Left kidney (tissue), 2 donors: ENCODE data around the gene RFT1. TPM values are rescaled to one million over a fixed set of nuclear protein-coding genes. Genes with fewer than 3 reads are reported as not detected.
"Not testable (repeated sequence)": the region's sequence is repeated elsewhere in the genome, so short reads cannot be mapped to it uniquely, and the experiment has no call there.

Experiments used
- DNase-seq: peaks from one replicate; pipeline ENCODE4 v3.0.0-alpha.2; 2013
- polyA plus RNA-seq: library from polyadenylated mRNA; unstranded; fragments of 120-200 nt; gene quantifications from one replicate; pipeline ENCODE4 v1.2.1, GENCODE V29; 2013; ENCODE audit not compliant: insufficient read length

RFT1 gene
- polyA plus RNA-seq, 1 donor = 25.1 TPM

GRCh38 chr3:53164911-53165310, 34.7 kb upstream of the RFT1 start:
- DNase-seq = no peak

GRCh38 chr3:53163444-53164387, 33.5 kb upstream of the RFT1 start:
- DNase-seq = no peak

- no peak for DNase-seq
These were observed 32.6 kb upstream of the RFT1 start for GRCh38 chr3:53162672-53163443.

GRCh38 chr3:53161820-53162671, 31.8 kb upstream of the RFT1 start:
- DNase-seq = no peak

- no peak for DNase-seq
These were observed 31.2 kb upstream of the RFT1 start for GRCh38 chr3:53161450-53161819.

DNA sequence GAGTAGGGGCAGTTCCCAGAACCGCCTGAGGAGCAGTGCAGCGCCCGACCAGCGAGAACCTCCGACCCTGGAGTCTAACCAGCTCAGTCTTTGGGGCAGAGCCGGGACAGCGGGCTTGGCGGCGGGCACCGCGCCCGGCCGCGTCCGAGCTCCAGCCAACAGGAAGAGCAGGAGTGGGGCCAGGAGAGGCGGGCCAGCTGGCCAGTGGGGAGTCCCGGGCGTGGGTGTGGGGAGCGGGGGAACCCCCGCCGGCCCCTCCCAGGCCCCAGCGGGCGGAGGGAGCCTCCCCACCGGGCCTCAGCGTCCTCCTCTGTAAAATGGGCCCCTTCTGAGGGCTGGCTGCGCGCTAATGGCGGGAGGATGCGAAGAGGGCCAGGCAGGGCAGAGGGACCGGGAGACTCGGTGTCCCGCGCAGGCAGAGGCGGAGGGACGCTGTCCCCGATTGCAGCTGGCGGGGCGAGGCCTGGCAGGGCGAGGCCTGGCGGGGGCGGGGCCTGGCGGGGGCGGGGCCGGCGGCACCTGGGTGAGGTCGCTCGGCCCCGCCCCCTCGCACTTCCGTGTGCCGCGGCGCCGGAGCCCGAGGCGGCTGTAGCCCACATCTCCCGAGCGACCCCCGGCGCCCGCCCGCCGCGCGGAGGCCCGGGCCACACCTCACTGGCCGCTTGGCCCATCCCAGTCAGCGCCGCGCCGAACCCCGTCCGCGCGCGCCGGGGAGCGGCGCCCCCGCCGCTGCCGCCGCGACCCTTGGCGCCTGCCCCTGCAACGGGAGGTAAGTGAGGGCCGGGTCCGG, 30.6 kb upstream of the RFT1 start, which contains the start of gene PRKCD:
Gene PRKCD (plus strand): TSS at position 550 of the 790 bp plus-strand sequence. CDS start 17,214 bp downstream, outside the sequence.
- DNase-seq = no peak

GRCh38 chr3:53160061-53160659, 29.9 kb upstream of the RFT1 start:
- no peak for DNase-seq

- DNase-seq = no peak
These were observed 29.2 kb upstream of the RFT1 start for GRCh38 chr3:53159156-53160060.

GRCh38 chr3:53158765-53159155, 28.5 kb upstream of the RFT1 start:
- no peak for DNase-seq

- DNase-seq = no peak
These were observed 27.8 kb upstream of the RFT1 start for GRCh38 chr3:53157974-53158580.

- no peak for DNase-seq
These were observed 26.2 kb upstream of the RFT1 start for GRCh38 chr3:53156368-53156834.

GRCh38 chr3:53155760-53156159, 25.5 kb upstream of the RFT1 start:
- DNase-seq = no peak

DNA sequence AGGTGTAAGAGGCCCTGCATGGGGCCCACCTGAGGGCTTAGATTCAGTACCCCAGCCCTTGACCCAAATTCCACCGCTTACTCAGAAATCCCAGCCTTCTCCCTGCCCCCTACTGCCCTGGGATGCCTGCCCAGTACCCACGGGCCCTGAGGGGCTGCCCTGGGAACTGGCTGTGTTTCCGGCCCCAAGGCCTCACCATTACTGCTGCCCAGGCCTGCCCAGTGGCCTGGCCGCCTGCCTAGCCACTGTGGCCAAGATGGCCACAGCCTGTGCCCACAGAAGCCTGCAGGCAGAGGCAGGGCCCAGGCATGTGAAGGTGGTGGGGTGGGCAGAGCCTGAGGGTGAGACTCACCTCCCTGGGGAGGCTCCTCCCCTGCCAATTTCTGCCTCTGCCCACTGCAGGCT, 24.6 kb upstream of the RFT1 start:
- DNase-seq = no peak

DNA sequence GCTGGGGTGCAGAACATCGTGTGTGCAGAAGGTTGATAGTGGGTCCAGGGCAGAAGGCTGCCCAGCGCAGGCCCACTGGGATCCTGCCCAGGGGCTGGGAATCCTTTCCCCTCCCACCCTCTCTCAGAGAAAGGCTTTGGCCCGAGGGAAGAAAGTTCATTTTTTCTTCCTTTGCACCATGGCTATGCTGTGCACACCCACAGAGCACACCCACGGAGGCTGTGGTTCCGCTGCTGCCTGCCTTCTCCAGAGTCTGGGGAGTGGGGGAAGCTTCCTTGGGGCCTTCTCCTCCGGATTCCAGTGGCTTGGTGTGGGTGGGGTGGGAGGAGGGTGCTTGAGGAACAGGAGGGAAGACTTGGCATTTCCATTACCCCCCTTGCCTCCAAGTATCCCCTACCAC, 23.7 kb upstream of the RFT1 start:
- DNase-seq = no peak

DNA sequence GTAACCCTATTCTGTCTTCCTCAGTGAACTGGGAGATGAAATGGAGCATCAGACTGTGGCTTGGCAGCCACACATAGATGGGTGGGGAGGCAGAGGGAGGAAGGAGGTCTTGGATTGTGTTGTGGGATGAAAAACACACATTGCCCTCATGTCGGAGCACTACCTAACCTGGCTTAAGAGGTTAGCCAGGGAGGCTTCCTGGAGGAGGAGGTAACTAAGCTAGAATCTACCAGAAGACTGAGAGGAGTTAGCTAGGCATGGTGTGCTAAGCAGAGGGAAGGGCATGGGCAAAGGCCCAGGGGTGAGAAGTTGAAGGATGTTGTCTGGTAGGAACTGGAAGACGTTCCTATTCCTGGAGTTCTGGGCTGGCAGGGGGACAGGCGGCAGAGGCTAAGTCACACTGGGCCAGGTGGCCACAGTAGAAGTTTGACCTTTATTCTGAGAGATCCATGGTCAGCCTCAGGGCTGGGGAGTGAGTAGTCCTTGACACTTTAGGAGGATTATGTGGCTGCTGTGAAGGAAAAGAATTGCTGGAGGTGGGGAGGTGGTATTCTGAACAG, 23.1 kb upstream of the RFT1 start:
- DNase-seq = no peak

DNA sequence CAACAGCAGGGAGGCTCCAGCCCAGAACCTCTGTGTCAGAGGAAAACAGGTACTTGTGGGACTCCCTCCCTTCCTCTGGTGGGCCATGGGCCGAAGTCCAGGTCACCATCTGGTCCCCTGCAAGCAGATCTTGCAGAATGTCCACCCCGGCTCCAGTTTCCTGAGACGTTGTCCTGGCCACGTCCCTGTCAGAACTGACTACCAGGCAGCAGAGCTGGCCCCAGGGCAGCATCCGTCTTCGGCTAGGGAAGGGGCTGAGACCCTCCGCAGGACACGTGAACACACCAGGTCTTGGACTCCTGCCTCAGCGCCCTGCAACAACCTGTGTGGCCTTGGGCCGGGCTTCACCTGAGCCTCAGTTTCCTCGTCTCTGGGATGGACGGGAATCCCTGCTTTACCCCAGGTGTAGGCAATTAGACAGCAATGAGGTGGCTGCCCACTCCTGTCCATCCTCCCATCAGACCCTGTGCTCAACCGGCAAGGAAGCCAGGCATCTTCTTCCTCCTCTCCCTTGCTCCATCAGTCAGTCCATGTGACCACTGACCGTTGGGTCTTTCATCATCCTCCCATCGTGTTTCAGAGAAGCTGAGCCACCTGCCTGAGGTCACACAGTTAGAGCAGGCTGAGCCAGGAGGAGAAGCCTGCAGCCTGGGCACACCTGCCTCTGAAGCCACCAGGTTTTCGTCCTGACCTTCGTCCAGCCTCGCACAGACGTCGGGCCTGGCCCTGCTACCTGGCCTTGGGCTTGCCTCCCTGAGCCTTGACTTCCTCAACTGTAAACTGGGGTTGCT, 21.8 kb upstream of the RFT1 start:
- DNase-seq = no peak

DNA sequence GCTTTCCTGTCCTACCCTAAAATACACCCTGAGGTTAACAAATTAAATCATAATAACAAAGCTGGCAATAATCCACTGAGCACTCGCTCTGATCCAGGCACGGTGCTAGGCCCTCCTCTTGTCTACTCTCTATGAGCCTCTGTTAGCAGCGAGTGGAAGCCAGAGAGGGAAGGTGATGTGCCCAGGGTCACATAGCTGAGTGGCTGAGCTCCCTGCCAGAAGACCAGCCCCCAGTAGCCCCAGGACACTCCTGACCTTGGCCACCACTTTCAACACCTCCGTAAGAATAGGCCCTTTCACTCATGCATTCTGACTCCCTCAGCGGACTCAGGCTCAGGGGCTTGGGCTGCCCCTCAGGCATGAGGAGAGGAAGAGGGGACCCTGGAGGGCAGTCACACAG, 21.2 kb upstream of the RFT1 start:
- DNase-seq = no peak

DNA sequence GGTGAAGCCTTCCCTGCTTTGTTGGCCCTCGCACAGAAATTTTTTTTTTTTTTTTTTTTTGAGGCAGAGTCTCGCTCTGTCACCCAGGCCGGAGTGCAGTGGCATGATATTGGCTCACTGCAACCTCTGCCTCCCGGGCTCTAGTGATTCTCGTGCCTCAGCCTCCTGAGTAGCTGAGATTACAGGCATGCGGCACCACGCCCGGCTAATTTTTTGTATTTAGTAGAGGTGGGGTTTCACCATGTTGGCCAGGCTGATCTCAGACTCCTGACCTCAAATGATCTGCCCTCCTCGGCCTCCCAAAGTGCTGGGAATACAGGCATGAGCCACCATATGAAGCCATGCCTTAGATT, 20.8 kb upstream of the RFT1 start:
- DNase-seq = not testable (repeated sequence)
